Measurements from ENCODE around the gene NFKBIZ.
A peak's percentile ranks its signal among the peaks of the same experiment; 100 is the strongest.
"Not testable (repeated sequence)": the region's sequence is repeated elsewhere in the genome, so short reads cannot be mapped to it uniquely, and the experiment has no call there.

The NFKBIZ gene

GRCh38 chr3:101851850-101852714, 2.8 kb downstream of the NFKBIZ start:
- FAIRE-seq = no peak

GRCh38 chr3:101852983-101853840, 3.9 kb downstream of the NFKBIZ start:
- no peak for FAIRE-seq

- FAIRE-seq = no peak
Observed at GRCh38 chr3:101853982-101854381, 4.7 kb downstream of the NFKBIZ start.

- FAIRE-seq = no peak
Observed at GRCh38 chr3:101854608-101855304, 5.4 kb downstream of the NFKBIZ start.

GRCh38 chr3:101857301-101857741, 8.0 kb downstream of the NFKBIZ start:
- FAIRE-seq = no peak

GRCh38 chr3:101858464-101859030, 9.2 kb downstream of the NFKBIZ start:
- FAIRE-seq = no peak

- peak; percentile 42 for FAIRE-seq
Observed at GRCh38 chr3:101859882-101860448, 10.7 kb downstream of the NFKBIZ start.

- FAIRE-seq = no peak
Observed at GRCh38 chr3:101861212-101861788, 12.0 kb downstream of the NFKBIZ start.

- FAIRE-seq = no peak
Observed at GRCh38 chr3:101861789-101862415, 12.6 kb downstream of the NFKBIZ start.

- no peak for FAIRE-seq
Observed at GRCh38 chr3:101862416-101863165, 13.3 kb downstream of the NFKBIZ start.

GRCh38 chr3:101864926-101865325, 15.6 kb downstream of the NFKBIZ start:
- FAIRE-seq = not testable (repeated sequence)

- FAIRE-seq = no peak
Observed at GRCh38 chr3:101865751-101866509, 16.6 kb downstream of the NFKBIZ start.

GRCh38 chr3:101867511-101867910, 18.2 kb downstream of the NFKBIZ start:
- FAIRE-seq = no peak

- no peak for FAIRE-seq
Observed at GRCh38 chr3:101867996-101868395, 18.7 kb downstream of the NFKBIZ start.

GRCh38 chr3:101868534-101869464, 19.5 kb downstream of the NFKBIZ start:
- no peak for FAIRE-seq

- FAIRE-seq = no peak
Observed at GRCh38 chr3:101870138-101870537, 20.8 kb downstream of the NFKBIZ start.

GRCh38 chr3:101873619-101874018, 24.3 kb downstream of the NFKBIZ start:
- FAIRE-seq = no peak

- no peak for FAIRE-seq
Observed at GRCh38 chr3:101876142-101876541, 26.8 kb downstream of the NFKBIZ start.

- no peak for FAIRE-seq
Observed at GRCh38 chr3:101878589-101878988, 29.3 kb downstream of the NFKBIZ start.
